Lung (tissue), 12 donors: ENCODE measurements around the gene FOXA2. TPM values are rescaled to one million over a fixed set of nuclear protein-coding genes. Genes with fewer than 3 reads are reported as not detected.

ENCODE experiments used
- ATAC-seq: fragments of 200-7000 bp; cut with Tn5 transposase; one replicate; pipeline ENCODE4 v1.9.1; 2020; ENCODE audit warnings: moderate number of reproducible peaks; ENCODE audit not compliant: insufficient read depth, low FRiP score
- DNase-seq, 3 donors: peaks; one replicate each; pipeline ENCODE4 v3.0.0-alpha.2; 2013 to 2017
- H3K27ac ChIP-seq, 2 donors: one replicate each; pipeline ENCODE4 v1.5.1; 2013; ENCODE audit warnings: mild to moderate bottlenecking in 2 of 2, moderate library complexity in 2 of 2, control low read depth in 1 of 2, inconsistent platforms in 1 of 2, low read depth in 1 of 2, low read length in 1 of 2
- H3K27me3 ChIP-seq, 3 donors: one replicate each; pipeline ENCODE4 v1.5.1; 2013; ENCODE audit warnings: low read length in 2 of 3; ENCODE audit not compliant: control insufficient read depth in 3 of 3, insufficient read depth in 3 of 3
- H3K36me3 ChIP-seq, 4 donors: one replicate each; pipeline ENCODE4 v1.5.1; 2013; ENCODE audit warnings: low read length in 4 of 4, mild to moderate bottlenecking in 1 of 4, moderate library complexity in 1 of 4; ENCODE audit not compliant: control insufficient read depth in 4 of 4, insufficient read depth in 4 of 4
- H3K4me1 ChIP-seq, 5 donors: one replicate each; pipeline ENCODE4 v1.5.1; 2013; ENCODE audit warnings: low read length in 5 of 5, mild to moderate bottlenecking in 2 of 5, moderate library complexity in 1 of 5; ENCODE audit not compliant: control insufficient read depth in 5 of 5, insufficient read depth in 5 of 5
- H3K4me3 ChIP-seq: one replicate; pipeline ENCODE4 v1.5.1; 2013; ENCODE audit warnings: mild to moderate bottlenecking, control low read depth, moderate library complexity
- H3K9ac ChIP-seq, 2 donors: one replicate each; pipeline ENCODE4 v1.5.1; 2013; ENCODE audit warnings: low read length in 2 of 2, control low read depth in 1 of 2; ENCODE audit not compliant: insufficient read depth in 1 of 2
- H3K9me3 ChIP-seq, 4 donors: one replicate each; pipeline ENCODE4 v1.5.1; 2013; ENCODE audit warnings: low read length in 3 of 4, mild to moderate bottlenecking in 1 of 4, moderate library complexity in 1 of 4; ENCODE audit not compliant: control insufficient read depth in 4 of 4, insufficient read depth in 3 of 4
- WGBS, 2 donors: extraction: QIAGEN DNeasy Blood & Tissue Kit; methylation state at CpG; one replicate each; pipeline ENCODE4 v1.1.7; 2013; 5-methylcytosine and 5-hydroxymethylcytosine counted together
- polyA plus RNA-seq, 2 donors: library from polyadenylated mRNA; stranded (reverse); fragments of 200-250 nt; gene quantifications; one replicate each; pipeline ENCODE4 v1.2.1, GENCODE V29; 2013
- total RNA-seq, 2 donors: library from RNA; depleted of rRNA in 1 of 2; stranded (reverse); fragments of >200 nt in 1 of 2; gene quantifications; one replicate each; pipeline ENCODE4 v1.2.1, GENCODE V29; 2014 to 2021
- TF ChIP-seq, protein P1 (sequence below): IDR thresholded peaks from 2 replicates; pipeline ENCODE4 v1.5.1; 2012; ENCODE audit warnings: mild to moderate bottlenecking; ENCODE audit errors: control extremely low read depth, extremely low read depth
- donor health status: control.
- donor health status: control.
- donor health status: Bipolar disorder and iron deficiency.
- donor health status: healthy.
- donor health status: DM: yes; HTN: yes; CAD: no.

FOXA2 gene
- total and polyA plus RNA-seq, 4 donors: 10.0 to 39.5 (median 17.6) TPM

DNA sequence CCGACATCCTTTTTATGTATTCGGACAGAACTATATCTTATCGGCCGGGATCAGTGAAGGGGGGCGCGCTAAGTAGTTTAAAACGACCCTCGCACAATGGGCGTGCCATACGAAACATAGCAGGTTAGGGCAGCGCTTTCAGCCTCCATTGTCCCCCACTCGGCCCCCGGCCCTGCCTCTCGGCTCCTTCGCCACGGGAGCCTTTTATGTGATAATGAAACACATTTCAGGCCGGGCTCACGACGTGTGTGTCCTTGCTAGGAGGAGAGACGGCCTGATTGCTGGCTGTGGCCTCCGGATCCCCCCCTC is 5.3 kb downstream of the FOXA2 start:
- Histone ChIP-seq H3K27me3 (peaks cover 0 to 87% (median 82%) of the 10 kb centered on the region in 3 donors), H3K9me3 (peaks cover 0 to 6% (median 0%) of the 10 kb centered on the region in 4 donors), H3K4me3 (no peak overlapping the region), H3K9ac (peak overlapping the region; percentile 53 to 90), H3K4me1 (peaks cover 0 to 11% (median 6%) of the 10 kb centered on the region in 5 donors), H3K27ac (peak overlapping the region in 1 of 2 donors; percentile 92), H3K36me3 (no peaks in the 10 kb centered on the region)
- WGBS, 2 donors: 3 to 6% methylated on average over 21 of the region's 21 CpGs
- DNase-seq (peak in 2 of 3 donors; percentile 73 to 75), ATAC-seq (no peak)
- TF ChIP-seq, protein P1, sequence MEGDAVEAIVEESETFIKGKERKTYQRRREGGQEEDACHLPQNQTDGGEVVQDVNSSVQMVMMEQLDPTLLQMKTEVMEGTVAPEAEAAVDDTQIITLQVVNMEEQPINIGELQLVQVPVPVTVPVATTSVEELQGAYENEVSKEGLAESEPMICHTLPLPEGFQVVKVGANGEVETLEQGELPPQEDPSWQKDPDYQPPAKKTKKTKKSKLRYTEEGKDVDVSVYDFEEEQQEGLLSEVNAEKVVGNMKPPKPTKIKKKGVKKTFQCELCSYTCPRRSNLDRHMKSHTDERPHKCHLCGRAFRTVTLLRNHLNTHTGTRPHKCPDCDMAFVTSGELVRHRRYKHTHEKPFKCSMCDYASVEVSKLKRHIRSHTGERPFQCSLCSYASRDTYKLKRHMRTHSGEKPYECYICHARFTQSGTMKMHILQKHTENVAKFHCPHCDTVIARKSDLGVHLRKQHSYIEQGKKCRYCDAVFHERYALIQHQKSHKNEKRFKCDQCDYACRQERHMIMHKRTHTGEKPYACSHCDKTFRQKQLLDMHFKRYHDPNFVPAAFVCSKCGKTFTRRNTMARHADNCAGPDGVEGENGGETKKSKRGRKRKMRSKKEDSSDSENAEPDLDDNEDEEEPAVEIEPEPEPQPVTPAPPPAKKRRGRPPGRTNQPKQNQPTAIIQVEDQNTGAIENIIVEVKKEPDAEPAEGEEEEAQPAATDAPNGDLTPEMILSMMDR: no peak

DNA sequence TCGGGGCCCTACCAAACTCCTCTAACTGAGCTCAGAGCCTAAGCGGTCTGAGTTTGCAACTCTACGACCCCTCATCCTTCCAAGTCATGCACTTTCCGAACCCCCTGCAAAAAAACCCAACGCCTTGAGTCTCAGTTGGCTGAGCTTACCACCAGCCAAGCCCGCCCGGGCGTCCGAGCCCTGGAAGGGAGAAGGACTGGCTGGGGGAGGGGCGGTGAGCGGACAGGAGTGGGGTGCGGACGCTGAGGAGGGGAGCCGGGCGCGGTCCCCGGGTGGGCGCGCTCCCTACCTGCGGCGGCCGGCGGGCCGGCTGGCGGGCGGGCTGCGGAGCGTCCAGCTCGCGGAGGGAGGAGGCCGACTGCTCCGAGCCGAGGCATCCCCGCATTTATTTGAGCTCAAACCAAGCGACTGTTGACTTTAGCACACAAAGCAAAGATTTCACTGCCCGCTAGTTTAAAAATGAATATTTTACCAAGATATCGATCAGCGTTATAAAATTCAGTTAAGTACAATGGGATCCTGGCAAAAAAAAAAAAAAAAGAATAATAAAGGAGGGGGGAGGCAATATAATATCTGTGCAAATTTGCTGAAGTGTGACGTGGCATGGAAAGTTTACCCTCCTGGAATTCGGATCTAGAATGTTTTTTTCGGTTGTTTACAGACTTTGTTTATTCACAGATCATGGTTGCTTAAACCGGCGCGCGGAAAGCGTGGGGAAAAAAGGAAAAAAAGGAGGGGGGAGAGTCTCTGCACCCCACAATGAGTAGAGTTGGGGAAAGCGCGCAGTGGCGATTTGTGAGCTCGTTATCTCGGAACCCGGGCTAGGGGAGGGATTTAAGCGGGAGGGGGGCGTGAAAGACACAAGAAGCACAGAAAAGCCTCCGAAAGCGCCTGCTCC is 5.9 kb downstream of the FOXA2 start:
- H3K9ac ChIP-seq: peak overlapping the region; percentile 53 to 90
- ATAC-seq: no peak
- peak overlapping the region in 1 of 2 donors; percentile 92 for H3K27ac ChIP-seq
- peaks cover 0 to 4% (median 0%) of the 10 kb centered on the region in 4 donors for H3K9me3 ChIP-seq
- no peaks in the 10 kb centered on the region for H3K36me3 ChIP-seq
- DNase-seq: peak in 1 of 3 donors; percentile 63
- H3K4me3 ChIP-seq: no peak overlapping the region
- peaks cover 0 to 90% (median 86%) of the 10 kb centered on the region in 3 donors for H3K27me3 ChIP-seq
- 5 to 6% methylated on average over 55 to 56 of the region's 56 CpGs for WGBS, 2 donors
- TF ChIP-seq, protein P1: no peak
- H3K4me1 ChIP-seq: peaks cover 0 to 10% (median 4%) of the 10 kb centered on the region in 5 donors

DNA sequence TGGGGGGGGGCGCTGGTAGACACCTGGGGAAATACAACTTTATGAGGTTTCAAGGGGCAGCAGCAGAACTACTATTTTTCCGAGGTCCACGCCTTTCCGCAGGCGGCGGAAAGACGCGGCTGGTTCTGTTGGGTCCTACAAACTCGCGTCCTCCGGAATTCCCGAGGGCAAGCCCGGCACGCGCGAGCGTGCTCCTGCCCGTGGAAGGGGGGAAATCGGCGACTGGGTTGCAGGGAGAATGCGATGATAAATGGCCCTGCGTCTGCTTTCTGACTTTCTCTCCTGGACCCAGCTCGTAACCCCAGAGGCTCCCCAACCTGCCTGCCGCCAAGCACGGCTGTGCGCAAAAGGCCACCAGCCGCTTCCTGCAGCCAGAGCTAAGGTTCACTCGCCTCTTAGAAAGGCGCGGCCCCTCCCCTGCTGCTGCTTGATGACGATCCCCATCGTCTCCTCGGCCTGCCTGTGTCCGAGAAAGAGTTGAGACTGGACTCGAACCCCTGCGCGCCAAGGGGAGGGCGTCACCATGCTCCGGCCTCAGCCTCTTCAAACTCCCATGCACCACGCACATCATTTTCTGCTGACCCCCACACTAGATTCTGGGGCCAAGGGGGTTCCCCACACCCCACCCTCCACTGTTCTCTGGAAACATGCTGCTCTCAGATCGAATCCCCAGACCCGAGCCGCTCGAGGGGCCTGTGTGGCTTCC is 6.7 kb downstream of the FOXA2 start:
- no peak for ATAC-seq
- H3K4me1 ChIP-seq: peaks cover 0 to 9% (median 0%) of the 10 kb centered on the region in 5 donors
- H3K9ac ChIP-seq: peak overlapping the region; percentile 8 to 90
- peak in 2 of 3 donors; percentile 36 to 58 for DNase-seq
- 4 to 5% methylated on average over 43 to 44 of the region's 44 CpGs for WGBS, 2 donors
- H3K9me3 ChIP-seq: peaks cover 0 to 3% (median 0%) of the 10 kb centered on the region in 4 donors
- TF ChIP-seq, protein P1: no peak
- peak overlapping the region in 1 of 2 donors; percentile 83 for H3K27ac ChIP-seq
- H3K27me3 ChIP-seq: peaks cover 0 to 92% (median 86%) of the 10 kb centered on the region in 3 donors
- H3K36me3 ChIP-seq: no peaks in the 10 kb centered on the region
- H3K4me3 ChIP-seq: no peak overlapping the region
